ENCODE measurements around the gene KRTAP5-11. TPM values are rescaled to one million over a fixed set of nuclear protein-coding genes. Genes with fewer than 3 reads are reported as not detected.
A peak's percentile ranks its signal among the peaks of the same experiment; 100 is the strongest.
"Not testable (repeated sequence)": the region's sequence is repeated elsewhere in the genome, so short reads cannot be mapped to it uniquely, and the experiment has no call there.

Gene KRTAP5-11
- total RNA-seq, 1 experiment from 2014 or later, result not detected

DNA sequence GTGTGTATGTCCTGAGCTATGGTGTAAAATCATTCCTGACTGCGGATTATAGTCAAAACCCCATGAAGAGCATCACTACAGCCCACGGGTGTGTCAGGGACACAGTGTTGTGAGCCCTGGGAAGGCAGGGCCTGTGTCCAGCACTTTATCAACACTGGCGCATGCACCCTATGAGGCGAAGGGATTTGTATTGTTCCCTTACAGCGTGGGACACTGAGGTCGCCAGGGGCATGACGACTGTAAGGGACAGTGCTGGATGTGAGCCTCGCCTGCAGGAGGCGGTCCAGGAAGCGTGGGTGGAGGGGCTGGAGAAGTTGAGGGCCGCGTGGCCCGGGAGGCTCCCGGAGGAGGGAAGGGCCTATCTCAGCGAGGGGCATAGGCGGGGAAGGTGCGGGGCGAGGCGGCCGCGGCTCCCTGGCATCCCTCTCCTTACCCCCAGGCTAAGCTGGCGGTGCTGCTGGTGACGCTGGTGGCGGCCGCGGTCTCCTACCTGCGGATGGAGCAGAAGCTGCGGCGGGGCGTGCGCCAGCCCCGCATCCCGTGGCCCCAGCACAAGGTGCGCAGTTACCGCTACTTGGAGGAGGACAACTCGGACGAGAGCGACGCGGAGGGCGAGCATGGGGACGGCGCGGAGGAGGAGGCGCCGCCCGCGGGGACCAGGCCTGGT, 24.3 kb upstream of the KRTAP5-11 start:
- H3K36me3 ChIP-seq (ENCODE audit: control insufficient read depth, insufficient read depth, low read length); H3K4me1 ChIP-seq; BruUV-seq (replicated peaks); H3K4me3 ChIP-seq (ENCODE audit: low read depth, low read length); POLR2A ChIA-PET; H3K9me3 Mint-ChIP-seq (ENCODE audit: unreplicated experiment); H3K27me3 ChIP-seq (replicated peaks; ENCODE audit: control insufficient read depth, insufficient read depth, low read length); DNase-seq; H3K4me3 Mint-ChIP-seq (ENCODE audit: unreplicated experiment); H3K36me3 Mint-ChIP-seq (ENCODE audit: insufficient read depth, unreplicated experiment); H3K4me1 Mint-ChIP-seq (ENCODE audit: low read depth, unreplicated experiment); H3K27ac Mint-ChIP-seq (ENCODE audit: unreplicated experiment); intact Hi-C loops (cut with micrococcal nuclease; ENCODE audit: unreplicated experiment); H3K27me3 Mint-ChIP-seq (ENCODE audit: insufficient read depth, unreplicated experiment); H3K9me3 ChIP-seq: not testable (repeated sequence)
- CTCF ChIA-PET, result interaction anchor here (0.7 kb wide), 1 partner anchor 763 kb away, joined by 3 read pairs; no protein-coding TSS in a partner anchor

DNA sequence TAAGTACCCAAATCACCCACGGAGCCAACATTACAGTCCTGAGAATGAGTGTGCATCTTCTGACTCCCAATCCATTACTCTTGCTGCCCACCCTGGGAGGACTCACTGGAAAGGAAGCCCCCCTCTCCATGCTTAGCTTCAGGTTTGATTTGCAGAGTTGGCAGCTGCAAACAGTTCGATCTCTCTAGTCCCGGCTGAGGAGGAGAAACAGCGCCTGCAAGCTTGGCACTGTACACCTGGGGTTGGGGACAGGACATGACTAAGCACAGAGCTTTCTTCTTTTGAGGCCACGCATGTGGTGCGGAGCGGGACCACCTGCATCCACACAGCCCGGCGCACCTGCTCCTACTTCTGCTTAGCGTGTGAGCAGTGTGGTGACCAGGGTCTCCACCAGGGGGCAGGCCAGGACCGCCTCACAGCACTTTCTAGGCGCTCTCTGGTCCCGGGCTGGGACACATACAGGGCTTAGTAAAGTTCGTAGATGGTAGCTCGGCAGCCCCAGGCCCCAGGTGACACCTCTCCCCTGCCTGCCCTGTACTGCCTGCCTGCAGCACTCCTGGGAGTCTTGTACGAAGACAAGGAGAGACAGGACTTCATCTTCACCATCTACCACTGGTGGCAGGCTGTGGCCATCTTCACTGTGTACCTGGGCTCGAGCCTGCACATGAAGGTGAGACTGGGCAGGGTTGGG, 22.3 kb upstream of the KRTAP5-11 start:
- H3K27me3 ChIP-seq (replicated peaks; ENCODE audit: control insufficient read depth, insufficient read depth, low read length); H3K9me3 Mint-ChIP-seq (ENCODE audit: unreplicated experiment); H3K4me3 ChIP-seq (ENCODE audit: low read depth, low read length); H3K36me3 ChIP-seq (ENCODE audit: control insufficient read depth, insufficient read depth, low read length); POLR2A ChIA-PET; H3K9me3 ChIP-seq; H3K36me3 Mint-ChIP-seq (ENCODE audit: insufficient read depth, unreplicated experiment); H3K4me1 ChIP-seq; H3K27me3 Mint-ChIP-seq (ENCODE audit: insufficient read depth, unreplicated experiment); intact Hi-C loops (cut with micrococcal nuclease; ENCODE audit: unreplicated experiment); H3K4me3 Mint-ChIP-seq (ENCODE audit: unreplicated experiment); H3K27ac Mint-ChIP-seq (ENCODE audit: unreplicated experiment); H3K4me1 Mint-ChIP-seq (ENCODE audit: low read depth, unreplicated experiment); BruUV-seq (replicated peaks): not testable (repeated sequence)
- DNase-seq, result peak; percentile 71 to 74
- CTCF ChIA-PET, result interaction anchor here (0.6 kb wide), 1 partner anchor 166 kb away, joined by 4 read pairs; no protein-coding TSS in a partner anchor
- TF ChIP-seq, protein P1, sequence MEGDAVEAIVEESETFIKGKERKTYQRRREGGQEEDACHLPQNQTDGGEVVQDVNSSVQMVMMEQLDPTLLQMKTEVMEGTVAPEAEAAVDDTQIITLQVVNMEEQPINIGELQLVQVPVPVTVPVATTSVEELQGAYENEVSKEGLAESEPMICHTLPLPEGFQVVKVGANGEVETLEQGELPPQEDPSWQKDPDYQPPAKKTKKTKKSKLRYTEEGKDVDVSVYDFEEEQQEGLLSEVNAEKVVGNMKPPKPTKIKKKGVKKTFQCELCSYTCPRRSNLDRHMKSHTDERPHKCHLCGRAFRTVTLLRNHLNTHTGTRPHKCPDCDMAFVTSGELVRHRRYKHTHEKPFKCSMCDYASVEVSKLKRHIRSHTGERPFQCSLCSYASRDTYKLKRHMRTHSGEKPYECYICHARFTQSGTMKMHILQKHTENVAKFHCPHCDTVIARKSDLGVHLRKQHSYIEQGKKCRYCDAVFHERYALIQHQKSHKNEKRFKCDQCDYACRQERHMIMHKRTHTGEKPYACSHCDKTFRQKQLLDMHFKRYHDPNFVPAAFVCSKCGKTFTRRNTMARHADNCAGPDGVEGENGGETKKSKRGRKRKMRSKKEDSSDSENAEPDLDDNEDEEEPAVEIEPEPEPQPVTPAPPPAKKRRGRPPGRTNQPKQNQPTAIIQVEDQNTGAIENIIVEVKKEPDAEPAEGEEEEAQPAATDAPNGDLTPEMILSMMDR (IDR thresholded peaks at IDR 0.05; ENCODE audit: insufficient read depth in 1 of 2, low read depth in 1 of 2, low read length in 1 of 2, severe bottlenecking in 1 of 2, unreplicated experiment in 1 of 2), result peak in 1 of 2 experiments; percentile 76

DNA sequence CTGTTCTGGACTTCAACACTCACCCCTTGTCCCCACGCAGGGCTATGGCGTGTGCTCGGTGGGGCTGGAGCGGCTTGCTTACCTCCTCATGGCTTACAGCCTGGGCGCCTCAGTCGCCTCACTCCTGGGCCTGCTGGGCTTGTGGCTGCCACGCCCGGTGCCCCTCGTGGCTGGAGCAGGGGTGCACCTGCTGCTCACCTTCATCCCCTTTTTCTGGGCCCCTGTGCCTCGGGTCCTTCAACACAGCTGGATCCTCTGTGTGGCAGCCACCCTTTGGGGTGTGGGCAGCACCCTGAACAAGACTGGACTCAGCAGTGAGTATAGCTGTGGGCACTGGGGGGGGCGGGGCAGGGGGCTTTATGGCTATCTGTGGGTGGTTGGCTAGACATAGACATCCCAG, 20.5 kb upstream of the KRTAP5-11 start:
- not testable (repeated sequence) for H3K4me1 Mint-ChIP-seq (ENCODE audit: low read depth, unreplicated experiment); H3K27me3 Mint-ChIP-seq (ENCODE audit: insufficient read depth, unreplicated experiment)

DNA sequence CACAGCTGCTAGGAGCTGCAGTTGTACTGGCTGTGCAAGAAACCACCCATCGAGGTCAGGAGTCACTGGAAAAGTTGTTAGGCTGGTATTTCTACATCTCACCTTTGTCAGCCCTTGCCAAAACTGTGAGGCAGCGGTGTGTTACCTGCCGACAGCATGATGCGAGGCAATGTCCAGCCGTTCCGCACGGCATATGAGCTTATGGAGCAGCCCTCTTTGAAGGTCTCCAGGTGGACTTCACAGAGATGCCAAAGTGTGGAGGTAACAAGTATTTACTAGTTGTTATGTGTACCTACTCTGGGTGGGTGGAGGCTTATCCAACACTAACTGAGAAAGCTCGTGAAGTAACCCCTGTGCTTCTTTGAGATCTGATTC, 6.9 kb upstream of the KRTAP5-11 start:
- H3K9me3 Mint-ChIP-seq (ENCODE audit: unreplicated experiment); H3K36me3 ChIP-seq (ENCODE audit: control insufficient read depth, insufficient read depth, low read length); H3K4me3 ChIP-seq (ENCODE audit: low read depth, low read length); BruUV-seq (replicated peaks); intact Hi-C loops (cut with micrococcal nuclease; ENCODE audit: unreplicated experiment); H3K27me3 ChIP-seq (replicated peaks; ENCODE audit: control insufficient read depth, insufficient read depth, low read length); H3K36me3 Mint-ChIP-seq (ENCODE audit: insufficient read depth, unreplicated experiment); H3K9me3 ChIP-seq; H3K27me3 Mint-ChIP-seq (ENCODE audit: insufficient read depth, unreplicated experiment): not testable (repeated sequence)
- peak overlapping the region; percentile 42 for H3K4me3 Mint-ChIP-seq (ENCODE audit: unreplicated experiment)
- POLR2A ChIA-PET, result interaction anchor here (0.6 kb wide), 2 partner anchors 10 to 103 kb away, joined by 3 to 8 read pairs; no protein-coding TSS in a partner anchor
- CTCF ChIA-PET, result interaction anchor here (2.3 kb wide), 1 partner anchor 9 kb away, joined by 10 read pairs; no protein-coding TSS in a partner anchor
- H3K4me1 Mint-ChIP-seq (ENCODE audit: low read depth, unreplicated experiment), result peaks cover 40% of the 10 kb centered on the region
- peaks cover 21% of the 10 kb centered on the region for H3K4me1 ChIP-seq
- peak overlapping the region; percentile 84 for H3K27ac Mint-ChIP-seq (ENCODE audit: unreplicated experiment)
- peak in 1 of 2 experiments; percentile 55 for DNase-seq

More for the DNA sequence above, 20.5 kb upstream of the KRTAP5-11 start:
- H3K27ac Mint-ChIP-seq (ENCODE audit: unreplicated experiment); H3K36me3 ChIP-seq (ENCODE audit: control insufficient read depth, insufficient read depth, low read length); POLR2A ChIA-PET; intact Hi-C loops (cut with micrococcal nuclease; ENCODE audit: unreplicated experiment); H3K9me3 ChIP-seq; H3K9me3 Mint-ChIP-seq (ENCODE audit: unreplicated experiment); DNase-seq; BruUV-seq (replicated peaks); H3K36me3 Mint-ChIP-seq (ENCODE audit: insufficient read depth, unreplicated experiment); CTCF ChIA-PET; H3K4me3 Mint-ChIP-seq (ENCODE audit: unreplicated experiment); H3K4me3 ChIP-seq (ENCODE audit: low read depth, low read length); H3K4me1 ChIP-seq; H3K27me3 ChIP-seq (replicated peaks; ENCODE audit: control insufficient read depth, insufficient read depth, low read length): not testable (repeated sequence)
